ENCODE measurements around the gene MICOS13. TPM values are rescaled to one million over a fixed set of nuclear protein-coding genes. Genes with fewer than 3 reads are reported as not detected.

Gene MICOS13
- total RNA-seq, 1 donor, result 21.0 TPM

GRCh38 chr19:5646703-5647102 is 33.6 kb downstream of the MICOS13 start:
- H3K79me2 ChIP-seq (ENCODE audit: insufficient read depth, low read length), result peaks cover 76% of the 10 kb centered on the region
- peaks cover 46% of the 10 kb centered on the region for H4K20me1 ChIP-seq (ENCODE audit: insufficient read depth, low read length)
- DNase-seq (ENCODE audit: insufficient read length, low spot score, missing footprints), result no peak

GRCh38 chr19:5645409-5645808 is 34.9 kb downstream of the MICOS13 start:
- no peak overlapping the region for H3K4me2 ChIP-seq (ENCODE audit: insufficient read depth, low read length)
- no peaks in the 10 kb centered on the region for H3K27me3 ChIP-seq (ENCODE audit: insufficient read depth, low read length)
- H3K4me1 ChIP-seq (ENCODE audit: insufficient read depth, low read length), result peaks cover 3% of the 10 kb centered on the region
- H3K36me3 ChIP-seq (ENCODE audit: insufficient read depth, low read length), result peaks cover 81% of the 10 kb centered on the region
- H4K20me1 ChIP-seq (ENCODE audit: insufficient read depth, low read length), result peaks cover 51% of the 10 kb centered on the region
- no peak for TF ChIP-seq CTCF (IDR thresholded peaks at IDR 0.05; ENCODE audit: extremely low read depth, low read depth, low read length)
- H3K79me2 ChIP-seq (ENCODE audit: insufficient read depth, low read length), result peaks cover 83% of the 10 kb centered on the region
- no peak overlapping the region for H3K27ac ChIP-seq (ENCODE audit: low read depth, low read length)
- H3K4me3 ChIP-seq (ENCODE audit: insufficient read depth, low read length), result no peak overlapping the region
- no peak overlapping the region for H2AFZ ChIP-seq (ENCODE audit: low read length)
- DNase-seq (ENCODE audit: insufficient read length, low spot score, missing footprints), result no peak
- H3K9me3 ChIP-seq (ENCODE audit: low read depth, low read length), result no peaks in the 10 kb centered on the region

More at GRCh38 chr19:5646703-5647102, 33.6 kb downstream of the MICOS13 start:
- no peak for TF ChIP-seq CTCF (IDR thresholded peaks at IDR 0.05; ENCODE audit: extremely low read depth, low read depth, low read length)
- H3K4me3 ChIP-seq (ENCODE audit: insufficient read depth, low read length), result no peak overlapping the region
- peaks cover 3% of the 10 kb centered on the region for H3K4me1 ChIP-seq (ENCODE audit: insufficient read depth, low read length)
- no peak overlapping the region for H3K27ac ChIP-seq (ENCODE audit: low read depth, low read length)
- H2AFZ ChIP-seq (ENCODE audit: low read length), result no peak overlapping the region
- H3K9me3 ChIP-seq (ENCODE audit: low read depth, low read length), result no peaks in the 10 kb centered on the region
- no peaks in the 10 kb centered on the region for H3K27me3 ChIP-seq (ENCODE audit: insufficient read depth, low read length)
- no peak overlapping the region for H3K4me2 ChIP-seq (ENCODE audit: insufficient read depth, low read length)
- peaks cover 85% of the 10 kb centered on the region for H3K36me3 ChIP-seq (ENCODE audit: insufficient read depth, low read length)

- Histone ChIP-seq H3K4me3 (ENCODE audit: insufficient read depth, low read length) (no peak overlapping the region), H2AFZ (ENCODE audit: low read length) (no peak overlapping the region), H3K9me3 (ENCODE audit: low read depth, low read length) (no peaks in the 10 kb centered on the region), H4K20me1 (ENCODE audit: insufficient read depth, low read length) (peaks cover 56% of the 10 kb centered on the region), H3K4me1 (ENCODE audit: insufficient read depth, low read length) (peaks cover 3% of the 10 kb centered on the region), H3K27ac (ENCODE audit: low read depth, low read length) (peak overlapping the region; percentile 4), H3K79me2 (ENCODE audit: insufficient read depth, low read length) (peaks cover 92% of the 10 kb centered on the region), H3K4me2 (ENCODE audit: insufficient read depth, low read length) (no peak overlapping the region), H3K36me3 (ENCODE audit: insufficient read depth, low read length) (peaks cover 72% of the 10 kb centered on the region), H3K27me3 (ENCODE audit: insufficient read depth, low read length) (no peaks in the 10 kb centered on the region)
- DNase-seq (ENCODE audit: insufficient read length, low spot score, missing footprints), result no peak
- no peak for TF ChIP-seq CTCF (IDR thresholded peaks at IDR 0.05; ENCODE audit: extremely low read depth, low read depth, low read length)
These were observed 36.3 kb downstream of the MICOS13 start for GRCh38 chr19:5644037-5644436.

- no peak for TF ChIP-seq CTCF (IDR thresholded peaks at IDR 0.05; ENCODE audit: extremely low read depth, low read depth, low read length)
- H3K27me3 ChIP-seq (ENCODE audit: insufficient read depth, low read length), result no peaks in the 10 kb centered on the region
- no peak overlapping the region for H3K4me3 ChIP-seq (ENCODE audit: insufficient read depth, low read length)
- H3K4me2 ChIP-seq (ENCODE audit: insufficient read depth, low read length), result no peak overlapping the region
- peaks cover 3% of the 10 kb centered on the region for H3K4me1 ChIP-seq (ENCODE audit: insufficient read depth, low read length)
- H2AFZ ChIP-seq (ENCODE audit: low read length), result no peak overlapping the region
- H3K27ac ChIP-seq (ENCODE audit: low read depth, low read length), result no peak overlapping the region
- DNase-seq (ENCODE audit: insufficient read length, low spot score, missing footprints), result no peak
- peaks cover 66% of the 10 kb centered on the region for H3K36me3 ChIP-seq (ENCODE audit: insufficient read depth, low read length)
- H3K9me3 ChIP-seq (ENCODE audit: low read depth, low read length), result no peaks in the 10 kb centered on the region
- H3K79me2 ChIP-seq (ENCODE audit: insufficient read depth, low read length), result peaks cover 97% of the 10 kb centered on the region
- H4K20me1 ChIP-seq (ENCODE audit: insufficient read depth, low read length), result peaks cover 62% of the 10 kb centered on the region
These were observed 37.3 kb downstream of the MICOS13 start for GRCh38 chr19:5643060-5643459.

Data from osteoblast (primary cell).